PFSK-1 (cell line): ENCODE data around the gene ZBBX.

Experiments
- FOXP2 ChIP-seq: optimal IDR thresholded peaks from 2 replicates; pipeline ENCODE3; 2011; ENCODE audit warnings: borderline replicate concordance, control low read depth, inconsistent platforms; ENCODE audit not compliant: insufficient read depth; ENCODE audit errors: extremely low read length, extremely low read depth
- POLR2AphosphoS5 ChIP-seq: IDR thresholded peaks from 2 replicates; pipeline ENCODE4 v1.6.1; 2012; ENCODE audit warnings: low read depth, mild to moderate bottlenecking, control low read depth, low read length, moderate library complexity
- SIN3A ChIP-seq: IDR thresholded peaks from 2 replicates; pipeline ENCODE4 v1.6.1; 2012; ENCODE audit warnings: mild to moderate bottlenecking, low read length, moderate library complexity, borderline replicate concordance; ENCODE audit not compliant: insufficient read depth
- TAF1 ChIP-seq: IDR thresholded peaks from 2 replicates; pipeline ENCODE4 v1.6.1; 2012; ENCODE audit warnings: low read length, control low read depth, borderline replicate concordance; ENCODE audit not compliant: insufficient read depth
- TF ChIP-seq, protein P1 (sequence below), 2 experiments: IDR thresholded peaks; 2 replicates each; pipeline versions ENCODE4 v1.6.1 to v1.8.0; 2011 to 2012; ENCODE audit warnings: low read depth in 2 of 2, low read length in 2 of 2, control low read depth in 1 of 2, inconsistent platforms in 1 of 2, mild to moderate bottlenecking in 1 of 2, moderate library complexity in 1 of 2; ENCODE audit not compliant: insufficient read depth in 1 of 2

Gene ZBBX

DNA sequence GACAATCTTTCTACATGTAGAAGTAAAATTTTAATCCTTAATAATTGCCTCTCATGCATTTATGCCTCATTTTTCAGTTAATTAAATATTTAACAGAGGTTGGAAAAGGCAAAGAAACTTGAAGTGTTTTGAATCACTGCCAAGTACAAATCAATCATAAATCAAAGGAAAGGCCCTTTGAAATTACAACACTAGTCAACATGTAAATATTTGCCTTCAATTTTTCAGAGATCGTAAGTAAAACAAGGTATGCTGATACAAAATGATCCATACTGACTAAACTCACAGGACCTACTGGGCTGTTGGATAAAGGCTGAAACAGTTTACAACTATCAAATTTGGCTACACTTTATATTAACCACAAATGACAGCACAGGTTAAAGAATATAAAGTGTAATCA is 33.9 kb downstream of the ZBBX start:
- TF ChIP-seq POLR2AphosphoS5 (no peak), FOXP2 (no peak), SIN3A (no peak), TAF1 (no peak)
- TF ChIP-seq, protein P1, sequence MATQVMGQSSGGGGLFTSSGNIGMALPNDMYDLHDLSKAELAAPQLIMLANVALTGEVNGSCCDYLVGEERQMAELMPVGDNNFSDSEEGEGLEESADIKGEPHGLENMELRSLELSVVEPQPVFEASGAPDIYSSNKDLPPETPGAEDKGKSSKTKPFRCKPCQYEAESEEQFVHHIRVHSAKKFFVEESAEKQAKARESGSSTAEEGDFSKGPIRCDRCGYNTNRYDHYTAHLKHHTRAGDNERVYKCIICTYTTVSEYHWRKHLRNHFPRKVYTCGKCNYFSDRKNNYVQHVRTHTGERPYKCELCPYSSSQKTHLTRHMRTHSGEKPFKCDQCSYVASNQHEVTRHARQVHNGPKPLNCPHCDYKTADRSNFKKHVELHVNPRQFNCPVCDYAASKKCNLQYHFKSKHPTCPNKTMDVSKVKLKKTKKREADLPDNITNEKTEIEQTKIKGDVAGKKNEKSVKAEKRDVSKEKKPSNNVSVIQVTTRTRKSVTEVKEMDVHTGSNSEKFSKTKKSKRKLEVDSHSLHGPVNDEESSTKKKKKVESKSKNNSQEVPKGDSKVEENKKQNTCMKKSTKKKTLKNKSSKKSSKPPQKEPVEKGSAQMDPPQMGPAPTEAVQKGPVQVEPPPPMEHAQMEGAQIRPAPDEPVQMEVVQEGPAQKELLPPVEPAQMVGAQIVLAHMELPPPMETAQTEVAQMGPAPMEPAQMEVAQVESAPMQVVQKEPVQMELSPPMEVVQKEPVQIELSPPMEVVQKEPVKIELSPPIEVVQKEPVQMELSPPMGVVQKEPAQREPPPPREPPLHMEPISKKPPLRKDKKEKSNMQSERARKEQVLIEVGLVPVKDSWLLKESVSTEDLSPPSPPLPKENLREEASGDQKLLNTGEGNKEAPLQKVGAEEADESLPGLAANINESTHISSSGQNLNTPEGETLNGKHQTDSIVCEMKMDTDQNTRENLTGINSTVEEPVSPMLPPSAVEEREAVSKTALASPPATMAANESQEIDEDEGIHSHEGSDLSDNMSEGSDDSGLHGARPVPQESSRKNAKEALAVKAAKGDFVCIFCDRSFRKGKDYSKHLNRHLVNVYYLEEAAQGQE (IDR thresholded peaks at IDR 0.05; ENCODE audit: insufficient read depth in 1 of 2, low read depth in 2 of 2, low read length in 2 of 2), result no peak

DNA sequence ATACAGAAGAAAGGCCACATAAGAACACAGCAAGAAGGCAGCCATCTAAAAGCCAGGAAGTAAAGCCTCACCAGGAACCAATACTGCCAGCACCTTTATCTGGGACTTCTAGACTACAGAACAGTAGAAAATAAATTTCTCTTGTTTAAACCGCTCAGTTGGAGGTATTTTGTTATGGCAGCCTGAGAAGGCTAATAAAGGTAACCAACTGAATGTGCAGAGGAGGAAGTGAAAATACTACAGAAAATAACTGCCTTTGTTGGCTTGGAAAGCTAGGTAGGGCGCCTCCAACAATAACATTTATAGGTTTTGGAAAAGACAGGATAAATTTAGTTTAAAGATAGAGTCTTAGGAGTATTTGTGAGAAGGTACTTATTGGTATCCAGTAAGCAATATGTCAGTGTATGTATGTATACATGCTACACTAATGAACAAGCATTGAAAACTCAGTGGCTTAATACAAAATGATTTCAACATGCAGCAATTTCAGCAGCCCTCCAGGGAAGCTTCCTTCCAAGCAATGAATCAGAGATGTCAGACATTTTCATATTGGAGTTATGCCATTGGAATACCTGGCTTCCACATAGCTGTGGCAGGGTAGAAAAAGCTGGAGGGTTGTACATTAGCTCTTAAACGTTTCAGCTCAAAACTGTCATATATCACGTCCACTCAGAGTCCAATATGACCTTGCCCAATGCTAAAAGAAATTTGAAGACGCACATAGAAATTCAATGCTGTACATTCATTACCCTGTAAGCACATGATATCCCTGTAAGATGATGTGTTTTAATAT is 48.9 kb downstream of the ZBBX start:
- TF ChIP-seq SIN3A (no peak), POLR2AphosphoS5 (no peak)
- TF ChIP-seq, protein P1 (IDR thresholded peaks at IDR 0.05; ENCODE audit: insufficient read depth in 1 of 2, low read depth in 2 of 2, low read length in 2 of 2), result no peak

DNA sequence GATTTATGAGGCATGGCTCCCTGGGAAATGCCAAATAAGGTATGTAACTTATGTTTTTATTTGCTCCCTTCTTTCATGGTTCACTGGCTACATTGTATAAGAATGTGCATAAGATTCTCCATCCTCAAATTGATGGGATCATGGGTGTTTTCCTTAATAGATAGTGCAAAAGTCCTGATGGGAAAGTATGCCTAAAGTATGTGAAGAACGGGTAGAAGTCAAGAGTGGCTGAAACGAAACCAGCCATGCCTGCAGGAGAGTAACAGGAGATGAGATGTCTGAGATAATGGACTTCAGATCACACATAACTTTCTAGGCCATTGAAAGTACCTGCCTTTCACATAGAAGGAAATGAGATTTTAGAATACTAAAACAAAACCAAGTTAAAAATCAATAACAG is 56.5 kb downstream of the ZBBX start:
- TF ChIP-seq, protein P1 (IDR thresholded peaks at IDR 0.05; ENCODE audit: insufficient read depth in 1 of 2, low read depth in 2 of 2, low read length in 2 of 2), result no peak
- no peak for TF ChIP-seq POLR2AphosphoS5
- no peak for TF ChIP-seq FOXP2
- TF ChIP-seq TAF1, result no peak
- TF ChIP-seq SIN3A, result no peak

DNA sequence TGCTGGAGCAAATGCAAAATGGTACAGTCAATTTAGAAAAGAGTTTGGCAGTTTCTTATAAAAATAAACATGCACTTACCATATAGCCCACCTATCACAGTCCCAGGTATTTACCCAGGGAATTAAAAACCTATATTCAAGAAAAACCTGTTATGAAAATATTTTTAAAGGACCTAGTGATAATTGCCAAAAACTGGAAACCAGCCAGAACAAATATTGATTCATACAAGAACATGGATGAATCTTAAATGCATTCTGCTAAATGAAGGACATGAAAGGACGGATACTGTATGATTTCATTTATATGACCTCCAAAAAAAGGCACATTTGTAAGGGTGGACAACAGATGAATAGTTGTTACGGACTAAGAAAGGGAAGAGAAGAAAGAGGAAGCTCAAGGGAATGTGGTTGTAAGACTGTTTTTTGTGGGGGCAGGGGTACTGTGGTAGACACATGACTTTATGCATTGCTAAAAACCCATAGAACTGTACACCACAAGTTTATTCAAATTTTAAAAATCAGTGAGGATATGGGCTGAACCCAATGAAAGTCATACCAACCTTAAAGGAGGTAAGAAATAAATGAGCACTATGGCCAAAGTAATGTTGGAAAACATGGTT is 61.0 kb downstream of the ZBBX start:
- TF ChIP-seq FOXP2, result no peak
- TF ChIP-seq, protein P1 (IDR thresholded peaks at IDR 0.05; ENCODE audit: insufficient read depth in 1 of 2, low read depth in 2 of 2, low read length in 2 of 2), result no peak
- TF ChIP-seq POLR2AphosphoS5, result no peak
- no peak for TF ChIP-seq SIN3A

DNA sequence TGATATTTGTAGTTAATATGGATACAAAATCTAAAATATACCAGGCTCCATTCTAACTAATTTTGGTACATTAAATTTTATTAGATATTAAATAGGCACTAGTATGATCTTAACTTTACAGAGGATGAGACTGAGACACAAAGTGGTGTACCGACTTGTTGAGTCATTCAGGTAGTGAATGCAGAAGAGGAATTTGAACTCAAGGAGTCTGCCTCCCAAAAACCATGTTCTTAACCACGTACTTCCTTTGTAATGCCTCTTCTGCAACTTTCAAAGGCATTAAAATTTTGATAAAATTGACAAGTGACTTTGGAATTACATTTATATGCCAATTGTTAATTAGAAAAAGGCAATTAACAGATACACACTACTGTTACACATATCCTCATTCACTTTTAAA is 61.8 kb downstream of the ZBBX start:
- TF ChIP-seq FOXP2, result no peak
- TF ChIP-seq TAF1, result no peak
- no peak for TF ChIP-seq POLR2AphosphoS5
- TF ChIP-seq, protein P1 (IDR thresholded peaks at IDR 0.05; ENCODE audit: insufficient read depth in 1 of 2, low read depth in 2 of 2, low read length in 2 of 2), result no peak
